Measurements from ENCODE around the gene RELN.

Gene RELN

GRCh38 chr7:103964269-103964668, 25.2 kb downstream of the RELN start:
- H3K36me3 ChIP-seq (ENCODE audit: insufficient read depth, low read length) = no peaks in the 10 kb centered on the region
- peaks cover 9% of the 10 kb centered on the region for H3K27me3 ChIP-seq (ENCODE audit: control insufficient read depth, insufficient read depth, low read length)
- no peak overlapping the region for H3K4me3 ChIP-seq (ENCODE audit: low read length)
- no peak overlapping the region for H3K4me2 ChIP-seq (ENCODE audit: low read length)
- no peak overlapping the region for H3K9ac ChIP-seq (ENCODE audit: low read depth, low read length)
- no peaks in the 10 kb centered on the region for H3K9me3 ChIP-seq (replicated peaks; ENCODE audit: low read length)
- no peaks in the 10 kb centered on the region for H3K4me1 ChIP-seq (ENCODE audit: control insufficient read depth, insufficient read depth, low read length)

- Histone ChIP-seq H3K36me3 (ENCODE audit: insufficient read depth, low read length) (no peaks in the 10 kb centered on the region), H3K4me3 (ENCODE audit: low read length) (no peak overlapping the region), H3K4me2 (ENCODE audit: low read length) (no peak overlapping the region), H3K27me3 (ENCODE audit: control insufficient read depth, insufficient read depth, low read length) (peaks cover 6% of the 10 kb centered on the region), H3K9ac (ENCODE audit: low read depth, low read length) (no peak overlapping the region), H3K4me1 (ENCODE audit: control insufficient read depth, insufficient read depth, low read length) (no peaks in the 10 kb centered on the region), H3K9me3 (replicated peaks; ENCODE audit: low read length) (no peaks in the 10 kb centered on the region)
These were observed 27.4 kb downstream of the RELN start for GRCh38 chr7:103962070-103962469.

GRCh38 chr7:103958284-103958818, 31.1 kb downstream of the RELN start:
- H3K36me3 ChIP-seq (ENCODE audit: insufficient read depth, low read length) = no peaks in the 10 kb centered on the region
- no peak overlapping the region for H3K4me3 ChIP-seq (ENCODE audit: low read length)
- peaks cover 11% of the 10 kb centered on the region for H3K27me3 ChIP-seq (ENCODE audit: control insufficient read depth, insufficient read depth, low read length)
- H3K4me1 ChIP-seq (ENCODE audit: control insufficient read depth, insufficient read depth, low read length) = no peaks in the 10 kb centered on the region
- H3K9ac ChIP-seq (ENCODE audit: low read depth, low read length) = no peak overlapping the region
- no peaks in the 10 kb centered on the region for H3K9me3 ChIP-seq (replicated peaks; ENCODE audit: low read length)
- no peak overlapping the region for H3K4me2 ChIP-seq (ENCODE audit: low read length)

- no peak overlapping the region for H3K4me3 ChIP-seq (ENCODE audit: low read length)
- H3K9me3 ChIP-seq (replicated peaks; ENCODE audit: low read length) = no peaks in the 10 kb centered on the region
- no peak overlapping the region for H3K4me2 ChIP-seq (ENCODE audit: low read length)
- peaks cover 14% of the 10 kb centered on the region for H3K27me3 ChIP-seq (ENCODE audit: control insufficient read depth, insufficient read depth, low read length)
- no peak overlapping the region for H3K9ac ChIP-seq (ENCODE audit: low read depth, low read length)
- H3K36me3 ChIP-seq (ENCODE audit: insufficient read depth, low read length) = no peaks in the 10 kb centered on the region
- H3K4me1 ChIP-seq (ENCODE audit: control insufficient read depth, insufficient read depth, low read length) = no peaks in the 10 kb centered on the region
These were observed 33.5 kb downstream of the RELN start for GRCh38 chr7:103955985-103956384.

GRCh38 chr7:103952408-103952807, 37.0 kb downstream of the RELN start:
- no peak overlapping the region for H3K9ac ChIP-seq (ENCODE audit: low read depth, low read length)
- H3K4me1 ChIP-seq (ENCODE audit: control insufficient read depth, insufficient read depth, low read length) = no peaks in the 10 kb centered on the region
- no peaks in the 10 kb centered on the region for H3K36me3 ChIP-seq (ENCODE audit: insufficient read depth, low read length)
- H3K4me2 ChIP-seq (ENCODE audit: low read length) = no peak overlapping the region
- no peak overlapping the region for H3K4me3 ChIP-seq (ENCODE audit: low read length)
- peaks cover 8% of the 10 kb centered on the region for H3K27me3 ChIP-seq (ENCODE audit: control insufficient read depth, insufficient read depth, low read length)
- H3K9me3 ChIP-seq (replicated peaks; ENCODE audit: low read length) = no peaks in the 10 kb centered on the region

- H3K27me3 ChIP-seq (ENCODE audit: control insufficient read depth, insufficient read depth, low read length) = peaks cover 8% of the 10 kb centered on the region
- no peaks in the 10 kb centered on the region for H3K9me3 ChIP-seq (replicated peaks; ENCODE audit: low read length)
- no peaks in the 10 kb centered on the region for H3K4me1 ChIP-seq (ENCODE audit: control insufficient read depth, insufficient read depth, low read length)
- no peaks in the 10 kb centered on the region for H3K36me3 ChIP-seq (ENCODE audit: insufficient read depth, low read length)
- no peak overlapping the region for H3K4me3 ChIP-seq (ENCODE audit: low read length)
- no peak overlapping the region for H3K9ac ChIP-seq (ENCODE audit: low read depth, low read length)
- H3K4me2 ChIP-seq (ENCODE audit: low read length) = no peak overlapping the region
These were observed 38.1 kb downstream of the RELN start for GRCh38 chr7:103951311-103951710.

GRCh38 chr7:103949374-103949773, 40.1 kb downstream of the RELN start:
- no peaks in the 10 kb centered on the region for H3K9me3 ChIP-seq (replicated peaks; ENCODE audit: low read length)
- no peaks in the 10 kb centered on the region for H3K4me1 ChIP-seq (ENCODE audit: control insufficient read depth, insufficient read depth, low read length)
- peaks cover 8% of the 10 kb centered on the region for H3K27me3 ChIP-seq (ENCODE audit: control insufficient read depth, insufficient read depth, low read length)
- H3K4me2 ChIP-seq (ENCODE audit: low read length) = no peak overlapping the region
- H3K9ac ChIP-seq (ENCODE audit: low read depth, low read length) = no peak overlapping the region
- H3K36me3 ChIP-seq (ENCODE audit: insufficient read depth, low read length) = no peaks in the 10 kb centered on the region
- H3K4me3 ChIP-seq (ENCODE audit: low read length) = no peak overlapping the region

GRCh38 chr7:103947026-103947655, 42.3 kb downstream of the RELN start:
- no peaks in the 10 kb centered on the region for H3K4me1 ChIP-seq (ENCODE audit: control insufficient read depth, insufficient read depth, low read length)
- H3K4me3 ChIP-seq (ENCODE audit: low read length) = no peak overlapping the region
- no peak overlapping the region for H3K4me2 ChIP-seq (ENCODE audit: low read length)
- no peaks in the 10 kb centered on the region for H3K36me3 ChIP-seq (ENCODE audit: insufficient read depth, low read length)
- H3K9ac ChIP-seq (ENCODE audit: low read depth, low read length) = no peak overlapping the region
- H3K9me3 ChIP-seq (replicated peaks; ENCODE audit: low read length) = no peaks in the 10 kb centered on the region
- peaks cover 4% of the 10 kb centered on the region for H3K27me3 ChIP-seq (ENCODE audit: control insufficient read depth, insufficient read depth, low read length)

GRCh38 chr7:103944230-103944900, 45.1 kb downstream of the RELN start:
- peaks cover 4% of the 10 kb centered on the region for H3K27me3 ChIP-seq (ENCODE audit: control insufficient read depth, insufficient read depth, low read length)
- H3K4me2 ChIP-seq (ENCODE audit: low read length) = no peak overlapping the region
- H3K4me1 ChIP-seq (ENCODE audit: control insufficient read depth, insufficient read depth, low read length) = no peaks in the 10 kb centered on the region
- H3K36me3 ChIP-seq (ENCODE audit: insufficient read depth, low read length) = no peaks in the 10 kb centered on the region
- H3K4me3 ChIP-seq (ENCODE audit: low read length) = no peak overlapping the region
- H3K9ac ChIP-seq (ENCODE audit: low read depth, low read length) = no peak overlapping the region
- no peaks in the 10 kb centered on the region for H3K9me3 ChIP-seq (replicated peaks; ENCODE audit: low read length)

- no peak overlapping the region for H3K4me2 ChIP-seq (ENCODE audit: low read length)
- peaks cover 4% of the 10 kb centered on the region for H3K27me3 ChIP-seq (ENCODE audit: control insufficient read depth, insufficient read depth, low read length)
- H3K4me3 ChIP-seq (ENCODE audit: low read length) = no peak overlapping the region
- H3K36me3 ChIP-seq (ENCODE audit: insufficient read depth, low read length) = no peaks in the 10 kb centered on the region
- H3K4me1 ChIP-seq (ENCODE audit: control insufficient read depth, insufficient read depth, low read length) = no peaks in the 10 kb centered on the region
- H3K9me3 ChIP-seq (replicated peaks; ENCODE audit: low read length) = no peaks in the 10 kb centered on the region
- H3K9ac ChIP-seq (ENCODE audit: low read depth, low read length) = no peak overlapping the region
These were observed 47.5 kb downstream of the RELN start for GRCh38 chr7:103941976-103942375.

- Histone ChIP-seq H3K9ac (ENCODE audit: low read depth, low read length) (no peak overlapping the region), H3K4me1 (ENCODE audit: control insufficient read depth, insufficient read depth, low read length) (no peaks in the 10 kb centered on the region), H3K27me3 (ENCODE audit: control insufficient read depth, insufficient read depth, low read length) (peaks cover 4% of the 10 kb centered on the region), H3K36me3 (ENCODE audit: insufficient read depth, low read length) (no peaks in the 10 kb centered on the region), H3K9me3 (replicated peaks; ENCODE audit: low read length) (no peaks in the 10 kb centered on the region), H3K4me3 (ENCODE audit: low read length) (no peak overlapping the region), H3K4me2 (ENCODE audit: low read length) (no peak overlapping the region)
These were observed 48.8 kb downstream of the RELN start for GRCh38 chr7:103940382-103941268.
